Activated CD4-positive, alpha-beta T cell treated with anti-CD3 and anti-CD28 coated beads for 24 hours (primary cell): ENCODE data around the gene CYREN.
"Not testable (repeated sequence)": the region's sequence is repeated elsewhere in the genome, so short reads cannot be mapped to it uniquely, and the experiment has no call there.

Experiments used
- DNase-seq, 2 donors: peaks; one replicate each; pipeline ENCODE4 v3.0.0-alpha.2; 2020; ENCODE audit warnings: low read depth in 2 of 2

Gene CYREN

GRCh38 chr7:135170274-135170997, at the start of gene CYREN:
Gene CYREN (minus strand): TSS chr7:135170707. CDS start chr7:135168922, 1,785 bp downstream.
- peak; percentile 90 to 93 for DNase-seq

- DNase-seq = no peak
Observed at GRCh38 chr7:135217645-135218509, 47.4 kb upstream of the CYREN start.

- DNase-seq = no peak
Observed at GRCh38 chr7:135215698-135216097, 45.2 kb upstream of the CYREN start.

GRCh38 chr7:135215180-135215579, 44.7 kb upstream of the CYREN start:
- DNase-seq = no peak

- no peak for DNase-seq
Observed at GRCh38 chr7:135213831-135214230, 43.3 kb upstream of the CYREN start.

GRCh38 chr7:135211946-135212685, 41.6 kb upstream of the CYREN start:
- DNase-seq = not testable (repeated sequence)

GRCh38 chr7:135211179-135211945, 40.9 kb upstream of the CYREN start, which contains the start of gene WDR91:
Gene WDR91 (minus strand): TSS chr7:135211526. CDS start chr7:135211502, 24 bp downstream.
- DNase-seq = peak; percentile 96 to 97

GRCh38 chr7:135210888-135211178, 40.3 kb upstream of the CYREN start:
- DNase-seq = no peak

GRCh38 chr7:135209225-135209834, 38.8 kb upstream of the CYREN start:
- DNase-seq = no peak

- no peak for DNase-seq
Observed at GRCh38 chr7:135208102-135208793, 37.7 kb upstream of the CYREN start.

GRCh38 chr7:135207406-135208101, 37.0 kb upstream of the CYREN start:
- no peak for DNase-seq

GRCh38 chr7:135206941-135207391, 36.5 kb upstream of the CYREN start:
- DNase-seq = no peak

- no peak for DNase-seq
Observed at GRCh38 chr7:135205850-135206249, 35.3 kb upstream of the CYREN start.

- DNase-seq = no peak
Observed at GRCh38 chr7:135204876-135205275, 34.4 kb upstream of the CYREN start.

- DNase-seq = no peak
Observed at GRCh38 chr7:135204341-135204749, 33.8 kb upstream of the CYREN start.

- no peak for DNase-seq
Observed at GRCh38 chr7:135201350-135201749, 30.8 kb upstream of the CYREN start.

- DNase-seq = no peak
Observed at GRCh38 chr7:135200821-135201331, 30.4 kb upstream of the CYREN start.

GRCh38 chr7:135199439-135199838, 28.9 kb upstream of the CYREN start:
- DNase-seq = no peak

GRCh38 chr7:135197906-135198655, 27.6 kb upstream of the CYREN start:
- no peak for DNase-seq
